ENCODE measurements around the gene SIGLEC15.

The SIGLEC15 gene

DNA sequence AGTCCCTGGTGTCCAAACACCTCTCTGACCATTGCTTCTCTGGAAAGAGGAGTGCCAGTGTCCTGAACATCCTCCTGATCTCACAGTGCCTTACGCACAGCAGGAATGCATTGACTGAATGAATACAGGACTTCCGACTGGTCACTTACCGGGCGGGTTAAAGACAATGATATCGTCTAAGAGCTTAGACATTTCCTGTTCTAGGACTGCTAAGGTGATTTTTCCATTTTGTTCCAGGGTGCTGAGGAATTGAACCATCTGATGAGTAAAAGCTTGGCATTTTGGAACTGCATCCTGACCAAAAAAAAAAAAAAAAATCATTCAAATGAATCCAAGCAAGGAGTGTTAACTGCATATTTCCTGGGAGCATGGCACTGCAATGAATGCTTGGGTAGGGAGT is 40.0 kb downstream of the SIGLEC15 start:
- Histone ChIP-seq H3K79me2 (ENCODE audit: low read length) (no peaks in the 10 kb centered on the region), H3K36me3 (replicated peaks; ENCODE audit: insufficient read depth, low read length) (0 out of 2 replicates have a peak, but pooled peaks cover 3% of the 10 kb centered on the region), H2AFZ (ENCODE audit: low read length) (no peak overlapping the region), H4K20me1 (ENCODE audit: insufficient read depth, low read length) (no peaks in the 10 kb centered on the region), H3K4me1 (ENCODE audit: low read length) (no peaks in the 10 kb centered on the region), H3K27me3 (replicated peaks; ENCODE audit: insufficient read depth, low read length) (no peaks in the 10 kb centered on the region), H3K4me2 (ENCODE audit: low read depth, low read length) (no peak overlapping the region), H3K9me3 (replicated peaks; ENCODE audit: insufficient read depth, low read length) (no peaks in the 10 kb centered on the region), H3K9ac (ENCODE audit: low read length) (no peak overlapping the region), H3K9me2 (replicated peaks; ENCODE audit: insufficient read depth, low read length) (no peaks in the 10 kb centered on the region), H3K27ac (ENCODE audit: low read length) (no peak overlapping the region), H3K4me3 (ENCODE audit: low read length) (no peak overlapping the region), H3F3A (ENCODE audit: insufficient read depth, low read length) (no peaks in the 10 kb centered on the region)
- DNase-seq = no peak
- TF ChIP-seq EZH2phosphoT487 (IDR thresholded peaks at IDR 0.05; ENCODE audit: low read length) (no peak), EZH2 (optimal IDR thresholded peaks at IDR 0.05; ENCODE audit: low read depth, low read length) (no peak)
- TF ChIP-seq, protein P1, sequence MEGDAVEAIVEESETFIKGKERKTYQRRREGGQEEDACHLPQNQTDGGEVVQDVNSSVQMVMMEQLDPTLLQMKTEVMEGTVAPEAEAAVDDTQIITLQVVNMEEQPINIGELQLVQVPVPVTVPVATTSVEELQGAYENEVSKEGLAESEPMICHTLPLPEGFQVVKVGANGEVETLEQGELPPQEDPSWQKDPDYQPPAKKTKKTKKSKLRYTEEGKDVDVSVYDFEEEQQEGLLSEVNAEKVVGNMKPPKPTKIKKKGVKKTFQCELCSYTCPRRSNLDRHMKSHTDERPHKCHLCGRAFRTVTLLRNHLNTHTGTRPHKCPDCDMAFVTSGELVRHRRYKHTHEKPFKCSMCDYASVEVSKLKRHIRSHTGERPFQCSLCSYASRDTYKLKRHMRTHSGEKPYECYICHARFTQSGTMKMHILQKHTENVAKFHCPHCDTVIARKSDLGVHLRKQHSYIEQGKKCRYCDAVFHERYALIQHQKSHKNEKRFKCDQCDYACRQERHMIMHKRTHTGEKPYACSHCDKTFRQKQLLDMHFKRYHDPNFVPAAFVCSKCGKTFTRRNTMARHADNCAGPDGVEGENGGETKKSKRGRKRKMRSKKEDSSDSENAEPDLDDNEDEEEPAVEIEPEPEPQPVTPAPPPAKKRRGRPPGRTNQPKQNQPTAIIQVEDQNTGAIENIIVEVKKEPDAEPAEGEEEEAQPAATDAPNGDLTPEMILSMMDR (IDR thresholded peaks at IDR 0.05; ENCODE audit: low read length) = no peak

DNA sequence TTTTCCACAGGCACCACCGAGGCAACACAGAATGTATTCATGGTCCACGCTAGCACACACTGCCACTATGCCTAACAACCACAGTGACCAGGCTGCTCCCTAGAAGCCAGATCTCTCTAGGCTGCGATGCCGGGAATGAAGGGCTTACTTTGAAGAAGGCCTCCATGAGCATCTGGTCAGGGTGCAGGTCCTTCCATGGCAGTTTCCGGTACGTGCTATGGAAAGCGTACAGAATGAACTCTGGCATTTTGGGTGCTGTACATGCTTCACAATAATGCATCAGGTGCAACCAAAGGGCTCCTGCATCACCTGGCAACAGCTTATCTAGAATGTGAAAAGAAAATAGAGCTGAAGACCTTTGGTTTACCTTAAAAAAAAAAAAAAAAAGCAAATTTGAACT is 44.9 kb downstream of the SIGLEC15 start:
- no peaks in the 10 kb centered on the region for H3K9me2 ChIP-seq (replicated peaks; ENCODE audit: insufficient read depth, low read length)
- H3K4me2 ChIP-seq (ENCODE audit: low read depth, low read length) = no peak overlapping the region
- H3K9ac ChIP-seq (ENCODE audit: low read length) = no peak overlapping the region
- no peak overlapping the region for H2AFZ ChIP-seq (ENCODE audit: low read length)
- H3K4me1 ChIP-seq (ENCODE audit: low read length) = peaks cover 9% of the 10 kb centered on the region
- no peaks in the 10 kb centered on the region for H3K9me3 ChIP-seq (replicated peaks; ENCODE audit: insufficient read depth, low read length)
- no peaks in the 10 kb centered on the region for H3K27me3 ChIP-seq (replicated peaks; ENCODE audit: insufficient read depth, low read length)
- DNase-seq = no peak
- peaks cover 7% of the 10 kb centered on the region; the same call in 1 of the 2 replicates for H3F3A ChIP-seq (ENCODE audit: insufficient read depth, low read length)
- TF ChIP-seq EZH2 (optimal IDR thresholded peaks at IDR 0.05; ENCODE audit: low read depth, low read length) (no peak), EZH2phosphoT487 (IDR thresholded peaks at IDR 0.05; ENCODE audit: low read length) (no peak)
- TF ChIP-seq, protein P1 (IDR thresholded peaks at IDR 0.05; ENCODE audit: low read length) = no peak
- no peaks in the 10 kb centered on the region for H3K79me2 ChIP-seq (ENCODE audit: low read length)
- no peaks in the 10 kb centered on the region for H3K36me3 ChIP-seq (replicated peaks; ENCODE audit: insufficient read depth, low read length)
- no peak overlapping the region for H3K27ac ChIP-seq (ENCODE audit: low read length)
- H3K4me3 ChIP-seq (ENCODE audit: low read length) = no peak overlapping the region
- no peaks in the 10 kb centered on the region for H4K20me1 ChIP-seq (ENCODE audit: insufficient read depth, low read length)

DNA sequence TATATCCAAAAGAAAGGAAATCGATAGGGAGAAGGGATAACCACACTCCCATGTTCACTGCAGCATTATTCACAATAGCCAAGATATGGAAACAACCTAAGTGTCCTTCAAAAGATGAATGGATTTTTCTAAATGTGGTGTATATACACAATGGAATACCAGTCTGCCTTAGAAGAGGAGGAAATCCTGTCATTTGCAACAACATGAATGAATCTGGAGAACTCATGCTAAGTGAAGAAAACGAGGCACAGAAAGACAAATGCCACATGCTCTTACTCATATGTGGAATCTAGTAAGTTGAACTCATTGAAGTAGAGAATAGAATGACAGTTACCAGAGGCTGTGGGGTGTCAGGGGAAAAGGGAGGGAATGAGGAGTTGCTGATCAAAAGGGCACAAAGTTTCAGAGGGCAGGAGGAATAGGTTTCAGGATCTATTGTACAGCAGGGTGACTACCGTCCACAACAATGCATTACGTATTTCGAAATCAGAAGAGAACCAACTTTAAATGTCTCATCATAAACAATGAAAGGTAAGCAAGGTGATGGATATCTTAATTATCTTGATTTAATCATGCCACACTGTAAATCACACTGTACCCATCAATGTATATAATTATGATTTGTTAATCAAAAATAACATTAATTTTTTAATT is 46.1 kb downstream of the SIGLEC15 start:
- no peak overlapping the region for H3K9ac ChIP-seq (ENCODE audit: low read length)
- H3K27ac ChIP-seq (ENCODE audit: low read length) = no peak overlapping the region
- no peaks in the 10 kb centered on the region for H3K36me3 ChIP-seq (replicated peaks; ENCODE audit: insufficient read depth, low read length)
- H4K20me1 ChIP-seq (ENCODE audit: insufficient read depth, low read length) = no peaks in the 10 kb centered on the region
- DNase-seq = no peak
- H3K9me3 ChIP-seq (replicated peaks; ENCODE audit: insufficient read depth, low read length) = no peaks in the 10 kb centered on the region
- H2AFZ ChIP-seq (ENCODE audit: low read length) = no peak overlapping the region
- H3K9me2 ChIP-seq (replicated peaks; ENCODE audit: insufficient read depth, low read length) = no peaks in the 10 kb centered on the region
- H3F3A ChIP-seq (ENCODE audit: insufficient read depth, low read length) = peaks cover 7% of the 10 kb centered on the region; the same call in 1 of the 2 replicates
- H3K4me2 ChIP-seq (ENCODE audit: low read depth, low read length) = no peak overlapping the region
- no peak overlapping the region for H3K4me3 ChIP-seq (ENCODE audit: low read length)
- no peaks in the 10 kb centered on the region for H3K27me3 ChIP-seq (replicated peaks; ENCODE audit: insufficient read depth, low read length)
- no peaks in the 10 kb centered on the region for H3K79me2 ChIP-seq (ENCODE audit: low read length)
- TF ChIP-seq EZH2phosphoT487 (IDR thresholded peaks at IDR 0.05; ENCODE audit: low read length) (no peak), EZH2 (optimal IDR thresholded peaks at IDR 0.05; ENCODE audit: low read depth, low read length) (no peak)
- TF ChIP-seq, protein P1 (IDR thresholded peaks at IDR 0.05; ENCODE audit: low read length) = no peak
- peaks cover 9% of the 10 kb centered on the region for H3K4me1 ChIP-seq (ENCODE audit: low read length)
